ENCODE measurements around the gene KRTAP4-3.
"Not testable (repeated sequence)": the region's sequence is repeated elsewhere in the genome, so short reads cannot be mapped to it uniquely, and the experiment has no call there.

Gene KRTAP4-3

GRCh38 chr17:41153856-41154255 lies 14.2 kb downstream of the KRTAP4-3 start:
- TF ChIP-seq CTCF (IDR thresholded peaks at IDR 0.05; ENCODE audit: low read depth, low read length, missing control alignments), result no peak
- H3K4me3 ChIP-seq (ENCODE audit: low read depth, low read length), result no peak overlapping the region
- DNase-seq (ENCODE audit: low read depth), result no peak
- in situ Hi-C loops (cut with HindIII; ENCODE audit: low sequenced_read_pairs), result no loop called here

- TF ChIP-seq CTCF (IDR thresholded peaks at IDR 0.05; ENCODE audit: low read depth, low read length, missing control alignments), result no peak
- no peak overlapping the region for H3K4me3 ChIP-seq (ENCODE audit: low read depth, low read length)
- in situ Hi-C loops (cut with HindIII; ENCODE audit: low sequenced_read_pairs), result no loop called here
- DNase-seq (ENCODE audit: low read depth), result no peak
Observed at GRCh38 chr17:41151525-41151924, 16.5 kb downstream of the KRTAP4-3 start.

- in situ Hi-C loops (cut with HindIII; ENCODE audit: low sequenced_read_pairs), result no loop called here
- no peak for TF ChIP-seq CTCF (IDR thresholded peaks at IDR 0.05; ENCODE audit: low read depth, low read length, missing control alignments)
- H3K4me3 ChIP-seq (ENCODE audit: low read depth, low read length), result no peak overlapping the region
- DNase-seq (ENCODE audit: low read depth), result no peak
Observed at GRCh38 chr17:41150026-41150425, 18.0 kb downstream of the KRTAP4-3 start.

GRCh38 chr17:41149652-41149985 lies 18.4 kb downstream of the KRTAP4-3 start, which contains the start of gene KRTAP4-5:
TSS of gene KRTAP4-5 (minus strand) at chr17:41149825. CDS start at chr17:41149767, 58 bp downstream.
- DNase-seq (ENCODE audit: low read depth), result no peak
- H3K4me3 ChIP-seq (ENCODE audit: low read depth, low read length), result no peak within 1 kb of the TSS
- in situ Hi-C loops (cut with HindIII; ENCODE audit: low sequenced_read_pairs), result no loop called here
- TF ChIP-seq CTCF (IDR thresholded peaks at IDR 0.05; ENCODE audit: low read depth, low read length, missing control alignments), result no peak

- H3K4me3 ChIP-seq (ENCODE audit: low read depth, low read length); DNase-seq (ENCODE audit: low read depth); in situ Hi-C loops (cut with HindIII; ENCODE audit: low sequenced_read_pairs): not testable (repeated sequence)
Observed at GRCh38 chr17:41148971-41149651, 18.9 kb downstream of the KRTAP4-3 start.

GRCh38 chr17:41147531-41148204 lies 20.4 kb downstream of the KRTAP4-3 start:
- in situ Hi-C loops (cut with HindIII; ENCODE audit: low sequenced_read_pairs), result no loop called here
- no peak overlapping the region for H3K4me3 ChIP-seq (ENCODE audit: low read depth, low read length)
- no peak for DNase-seq (ENCODE audit: low read depth)
- no peak for TF ChIP-seq CTCF (IDR thresholded peaks at IDR 0.05; ENCODE audit: low read depth, low read length, missing control alignments)

- in situ Hi-C loops (cut with HindIII; ENCODE audit: low sequenced_read_pairs), result no loop called here
- DNase-seq (ENCODE audit: low read depth), result no peak
- TF ChIP-seq CTCF (IDR thresholded peaks at IDR 0.05; ENCODE audit: low read depth, low read length, missing control alignments), result no peak
- no peak overlapping the region for H3K4me3 ChIP-seq (ENCODE audit: low read depth, low read length)
Observed at GRCh38 chr17:41145261-41145660, 22.8 kb downstream of the KRTAP4-3 start.

Measured in astrocyte of the cerebellum (primary cell).